Psoas muscle (tissue), 8 donors: ENCODE data around the gene LGALS16. TPM values are rescaled to one million over a fixed set of nuclear protein-coding genes. Genes with fewer than 3 reads are reported as not detected.
"Not testable (repeated sequence)": the region's sequence is repeated elsewhere in the genome, so short reads cannot be mapped to it uniquely, and the experiment has no call there.

Source experiments
- ATAC-seq, 4 donors: fragments of 200-7000 bp; cut with Tn5 transposase; one replicate each; pipeline ENCODE4 v1.9.1; 2020; ENCODE audit warnings: moderate library complexity in 3 of 4, mild to moderate bottlenecking in 2 of 4
- DNase-seq, 2 donors: peaks; one replicate each; pipeline ENCODE4 v3.0.0-alpha.2; 2020
- H3K27ac ChIP-seq: fragments of 200-600 bp; one replicate; pipeline ENCODE4 v1.8.0; 2022
- H3K27me3 ChIP-seq, 3 donors: fragments of 200-600 bp in 1 of 3; one replicate each; pipeline versions ENCODE4 v1.6.1 to v1.8.0; 2013 to 2022; ENCODE audit warnings: low read length in 2 of 3, mild to moderate bottlenecking in 2 of 3, moderate library complexity in 1 of 3; ENCODE audit not compliant: insufficient read depth in 3 of 3
- H3K36me3 ChIP-seq, 2 donors: fragments of 200-600 bp in 1 of 2; one replicate each; pipeline versions ENCODE4 v1.6.1 to v1.8.0; 2013 to 2022; ENCODE audit warnings: low read depth in 1 of 2, mild to moderate bottlenecking in 1 of 2, moderate library complexity in 1 of 2; ENCODE audit not compliant: insufficient read depth in 1 of 2
- H3K4me1 ChIP-seq: fragments of 200-600 bp; one replicate; pipeline ENCODE4 v1.8.0; 2022
- H3K4me3 ChIP-seq: fragments of 200-600 bp; one replicate; pipeline ENCODE4 v1.8.0; 2022; ENCODE audit warnings: mild to moderate bottlenecking
- H3K9me3 ChIP-seq: fragments of 200-600 bp; one replicate; pipeline ENCODE4 v1.8.0; 2022
- CTCF ChIP-seq: fragments of 200-600 bp; IDR thresholded peaks from one replicate; pipeline ENCODE4 v1.8.0; 2022; ENCODE audit warnings: antibody characterized with exemption
- WGBS, 3 donors: extraction: QIAGEN DNeasy Blood & Tissue Kit; methylation state at CpG; one replicate each; pipeline versions ENCODE4 v1.1.6 to v1.1.7; 2013; 5-methylcytosine and 5-hydroxymethylcytosine counted together
- intact Hi-C, 2 donors: fragments of 100-400 bp; cut with DNase I; formaldehyde crosslinking; loops; one replicate each; pipeline versions ENCODE4 v1.11.0 to v1.14.2; 2022
- polyA plus RNA-seq, 3 donors: library from polyadenylated mRNA; stranded (reverse); fragments of 200-250 nt; gene quantifications; one replicate each; pipeline ENCODE4 v1.2.3, GENCODE V29; 2013
- total RNA-seq, 4 donors: library from RNA; stranded (reverse); fragmentation: NEBNext Ultra II Directional in 2 of 4; extraction: Animal tissue kit (Norgen Biotek cat#: 25700) in 2 of 4; gene quantifications; one replicate each; pipeline versions ENCODE4 v1.2.1 to v1.2.4, GENCODE V29; 2021 to 2023
- donor health status: healthy with polysubstance abuse.
- donor health status: DM: no; HTN: no; CAD: no; lungs with moderate emphysema.
- donor health status: Bipolar disorder and iron deficiency.
- donor health status: healthy.
- donor health status: DM: yes; HTN: yes; CAD: no.
- donor health status: DM: no; HTN: no; CAD: no.
- donor health status: DM: no; HTN: no; CAD: no.
- donor health status: DM: yes; HTN: yes; CAD: no.

The LGALS16 gene
- total and polyA plus RNA-seq, 7 donors = not detected

DNA sequence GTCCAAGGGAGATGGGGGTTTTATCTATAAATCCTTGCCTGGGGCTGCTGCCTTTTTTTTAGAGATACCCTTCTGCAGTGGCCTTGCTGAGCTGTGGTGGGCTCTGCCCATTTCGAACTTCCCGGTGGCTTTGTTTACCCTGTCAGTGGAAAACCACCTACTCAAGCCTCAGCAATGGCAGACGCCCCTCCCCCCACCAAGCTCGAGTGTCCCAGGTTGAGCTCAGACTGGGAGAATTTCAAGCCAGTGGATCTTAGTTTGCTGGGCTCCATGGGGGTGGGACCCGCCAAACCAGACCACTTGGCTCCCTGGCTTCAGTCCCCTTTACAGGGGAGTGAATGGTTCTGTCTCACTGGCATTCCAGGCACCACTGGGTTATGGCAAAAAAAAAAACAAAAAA lies 31.8 kb upstream of the LGALS16 start:
- TF ChIP-seq CTCF = no peak
- ATAC-seq (no peak), DNase-seq (no peak)
- Histone ChIP-seq H3K27me3 (peaks cover 0 to 16% (median 3%) of the 10 kb centered on the region in 3 donors), H3K36me3 (no peaks in the 10 kb centered on the region), H3K9me3 (no peaks in the 10 kb centered on the region), H3K27ac (no peak overlapping the region), H3K4me3 (no peak overlapping the region), H3K4me1 (no peaks in the 10 kb centered on the region)
- intact Hi-C loops = no loop called here
- WGBS, 3 donors = 36 to 37% (median 37%) methylated on average over 5 of the region's 5 CpGs

- 56 to 57% (median 56%) methylated on average over 2 of the region's 2 CpGs for WGBS, 3 donors
- H3K36me3 ChIP-seq, DNase-seq, H3K4me3 ChIP-seq, H3K9me3 ChIP-seq, H3K27ac ChIP-seq, intact Hi-C loops, ATAC-seq, H3K4me1 ChIP-seq: not testable (repeated sequence)
- H3K27me3 ChIP-seq = peaks cover 0 to 16% (median 3%) of the 10 kb centered on the region in 3 donors
These were observed 28.1 kb upstream of the LGALS16 start for GRCh38 chr19:39627631-39628030.

DNA sequence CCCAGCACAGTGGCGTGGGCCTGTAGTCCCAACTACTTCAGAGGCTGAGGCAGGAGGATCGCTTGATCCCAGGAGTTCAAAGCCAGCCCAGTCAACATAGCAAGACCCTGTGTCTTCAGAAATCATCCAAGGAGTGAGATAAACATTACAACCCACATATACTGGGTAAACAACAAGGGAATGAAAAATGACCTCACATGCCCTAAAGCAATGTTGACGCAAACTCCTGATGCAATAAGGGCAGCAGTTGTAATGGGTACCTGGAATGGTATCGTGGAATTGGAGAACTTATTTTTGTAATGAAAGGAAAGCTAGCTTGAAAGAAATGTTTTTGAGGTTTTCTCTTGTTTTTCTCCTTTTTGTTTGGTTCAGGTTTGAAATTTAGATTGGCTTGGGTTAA lies 24.5 kb upstream of the LGALS16 start:
- TF ChIP-seq CTCF = no peak
- H3K36me3 ChIP-seq = no peaks in the 10 kb centered on the region
- DNase-seq = no peak
- no peak overlapping the region for H3K27ac ChIP-seq
- intact Hi-C loops = no loop called here
- H3K4me3 ChIP-seq = no peak overlapping the region
- no peak for ATAC-seq
- peaks cover 0 to under 1% (median 0%) of the 10 kb centered on the region in 3 donors for H3K27me3 ChIP-seq
- WGBS, 3 donors = 76 to 79% (median 77%) methylated on average over 4 of the region's 4 CpGs
- no peaks in the 10 kb centered on the region for H3K9me3 ChIP-seq
- no peaks in the 10 kb centered on the region for H3K4me1 ChIP-seq

DNA sequence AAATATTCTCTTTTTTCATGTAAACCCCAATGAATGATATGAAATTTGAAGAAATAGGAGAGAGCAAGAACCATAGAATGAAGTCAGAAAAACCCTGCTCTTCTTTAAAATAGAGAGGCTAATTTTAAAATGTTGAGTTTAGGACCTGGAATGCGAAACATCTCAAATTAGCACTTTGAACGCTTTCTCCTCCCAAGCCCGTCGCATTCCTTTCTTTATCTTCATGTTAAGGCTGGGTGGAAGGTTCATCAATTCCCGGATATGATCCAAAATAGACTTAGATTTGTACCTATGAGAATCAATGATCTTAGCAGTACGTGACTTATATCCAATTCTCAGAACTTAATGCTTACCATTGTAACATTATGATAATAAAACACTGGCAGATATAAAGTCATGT lies 24.1 kb upstream of the LGALS16 start:
- H3K4me3 ChIP-seq = no peak overlapping the region
- TF ChIP-seq CTCF = no peak
- no peak overlapping the region for H3K27ac ChIP-seq
- H3K27me3 ChIP-seq = peaks cover 0 to 3% (median 0%) of the 10 kb centered on the region in 3 donors
- DNase-seq (no peak), ATAC-seq (no peak)
- no peaks in the 10 kb centered on the region for H3K4me1 ChIP-seq
- intact Hi-C loops = no loop called here
- no peaks in the 10 kb centered on the region for H3K36me3 ChIP-seq
- no peaks in the 10 kb centered on the region for H3K9me3 ChIP-seq
- WGBS, 3 donors = 59 to 63% (median 60%) methylated on average over 6 of the region's 6 CpGs

DNA sequence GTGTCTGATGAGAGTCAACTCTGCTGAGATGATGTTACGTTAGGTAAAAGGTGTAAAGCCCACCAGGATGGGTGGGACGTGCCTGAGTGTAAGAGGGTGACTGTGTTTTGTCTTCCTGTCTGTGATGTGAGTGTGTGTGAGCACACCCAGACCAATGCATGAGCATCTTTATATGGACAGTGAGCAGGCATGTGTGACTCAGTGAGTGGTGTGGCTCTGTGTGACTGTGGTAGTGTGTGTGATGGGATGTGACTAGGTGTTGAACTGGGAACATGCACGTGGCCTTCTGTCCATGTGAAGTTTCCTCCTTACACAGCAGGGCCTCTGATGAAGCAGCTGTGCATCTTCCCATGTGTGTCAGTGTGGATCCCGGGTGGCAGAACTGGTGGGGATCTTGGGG lies 17.8 kb upstream of the LGALS16 start:
- WGBS, 3 donors = 50 to 63% (median 58%) methylated on average over 4 of the region's 4 CpGs
- DNase-seq (no peak), ATAC-seq (no peak)
- Histone ChIP-seq H3K36me3 (no peaks in the 10 kb centered on the region), H3K27ac (no peak overlapping the region), H3K27me3 (peaks cover 3 to 9% (median 3%) of the 10 kb centered on the region in 3 donors), H3K9me3 (no peaks in the 10 kb centered on the region), H3K4me3 (no peak overlapping the region), H3K4me1 (no peaks in the 10 kb centered on the region)
- intact Hi-C loops = no loop called here
- TF ChIP-seq CTCF = no peak
